Mesendoderm (in vitro differentiated cells): ENCODE results near the gene SETD5.

Source experiments
- DNase-seq: peaks from one replicate; pipeline ENCODE4 v3.0.0; 2013
- H2AK5ac ChIP-seq: 2 replicates; pipeline ENCODE4 v1.6.1; 2013; ENCODE audit warnings: low read length, inconsistent platforms
- H2BK120ac ChIP-seq: 2 replicates; pipeline ENCODE4 v1.6.1; 2013; ENCODE audit warnings: low read depth, mild to moderate bottlenecking, low read length, moderate library complexity, mixed read lengths
- H2BK15ac ChIP-seq: replicated peaks from 2 replicates; pipeline ENCODE4 v1.6.1; 2013; ENCODE audit warnings: low read depth, mild to moderate bottlenecking, moderate library complexity
- H2BK5ac ChIP-seq: 2 replicates; pipeline ENCODE4 v1.6.1; 2013; ENCODE audit warnings: low read length, inconsistent platforms
- H3K18ac ChIP-seq: 2 replicates; pipeline ENCODE4 v1.6.1; 2013; ENCODE audit warnings: mild to moderate bottlenecking, low read length, mixed read lengths
- H3K23ac ChIP-seq: one replicate; pipeline ENCODE4 v1.6.1; 2013; ENCODE audit warnings: low read length
- H3K27ac ChIP-seq: 2 replicates; pipeline ENCODE4 v1.5.1; 2013; ENCODE audit warnings: low read depth, mild to moderate bottlenecking, inconsistent platforms, low read length, moderate library complexity
- H3K27me3 ChIP-seq: 2 replicates; pipeline ENCODE4 v1.6.1; 2013; ENCODE audit warnings: low read length, control low read depth, mild to moderate bottlenecking, inconsistent platforms; ENCODE audit not compliant: insufficient read depth, poor library complexity
- H3K36me3 ChIP-seq: 2 replicates; pipeline ENCODE4 v1.6.1; 2013; ENCODE audit warnings: low read length, inconsistent platforms; ENCODE audit not compliant: control insufficient read depth, insufficient read depth
- H3K4ac ChIP-seq: one replicate; pipeline ENCODE4 v1.6.1; 2013; ENCODE audit warnings: low read depth, mild to moderate bottlenecking, low read length, moderate library complexity
- H3K4me1 ChIP-seq: 2 replicates; pipeline ENCODE4 v1.6.1; 2013; ENCODE audit warnings: low read depth, low read length, inconsistent platforms; ENCODE audit not compliant: control insufficient read depth
- H3K4me2 ChIP-seq: 2 replicates; pipeline ENCODE4 v1.6.1; 2013; ENCODE audit warnings: low read length
- H3K4me3 ChIP-seq: 2 replicates; pipeline ENCODE4 v1.5.1; 2013; ENCODE audit warnings: mild to moderate bottlenecking, low read length
- H3K56ac ChIP-seq: one replicate; pipeline ENCODE4 v1.6.1; 2013; ENCODE audit warnings: low read length
- H3K79me1 ChIP-seq: 2 replicates; pipeline ENCODE4 v1.6.1; 2013; ENCODE audit warnings: low read length, inconsistent platforms
- H3K79me2 ChIP-seq: 2 replicates; pipeline ENCODE4 v1.6.1; 2013; ENCODE audit warnings: mild to moderate bottlenecking, low read length; ENCODE audit not compliant: control insufficient read depth, insufficient read depth
- H3K9ac ChIP-seq: 2 replicates; pipeline ENCODE4 v1.6.1; 2013; ENCODE audit warnings: low read length, inconsistent platforms
- H4K5ac ChIP-seq: one replicate; pipeline ENCODE4 v1.6.1; 2013; ENCODE audit warnings: low read length
- H4K8ac ChIP-seq: one replicate; pipeline ENCODE4 v1.6.1; 2013; ENCODE audit warnings: low read depth, mild to moderate bottlenecking, control low read depth, low read length, moderate library complexity
- WGBS: extraction: QIAGEN DNeasy Blood & Tissue Kit; methylation state at CpG from one replicate; pipeline ENCODE4 v1.1.7; 2013; ENCODE audit warnings: low lambda C conversion rate, missing lambda C conversion rate; ENCODE audit not compliant: insufficient coverage; ENCODE audit errors: extremely low coverage; 5-methylcytosine and 5-hydroxymethylcytosine counted together

Gene SETD5

DNA sequence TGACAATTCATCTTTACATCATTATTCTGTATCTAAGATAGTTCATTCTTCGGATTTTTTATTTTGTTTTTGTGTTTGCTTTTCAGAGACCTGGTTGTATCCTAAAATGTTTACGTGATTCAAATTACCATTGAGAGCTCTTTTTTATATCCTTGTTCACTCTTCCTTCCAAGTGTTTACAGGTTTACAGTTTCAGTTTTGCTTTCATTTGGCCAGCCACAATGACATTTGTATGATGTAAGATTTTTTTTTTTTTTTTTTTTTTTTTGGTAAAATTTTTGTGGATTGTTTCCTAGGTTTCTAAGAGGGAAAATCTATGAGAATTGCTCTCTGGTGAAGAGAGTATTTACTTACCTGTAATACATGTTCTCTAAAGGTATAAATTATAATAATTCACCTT, 55.0 kb downstream of the SETD5 start:
- Histone ChIP-seq H3K56ac (no peak overlapping the region), H3K27me3 (no peaks in the 10 kb centered on the region), H2AK5ac (no peak overlapping the region), H4K8ac (no peak overlapping the region), H3K79me2 (peaks cover 3% of the 10 kb centered on the region), H3K4me2 (no peak overlapping the region), H3K27ac (no peak overlapping the region), H3K18ac (no peak overlapping the region), H3K4ac (no peak overlapping the region), H3K79me1 (peaks cover 13% of the 10 kb centered on the region), H2BK120ac (no peak overlapping the region), H3K4me3 (no peak overlapping the region), H3K9ac (no peak overlapping the region), H3K23ac (no peak overlapping the region), H2BK5ac (no peak overlapping the region), H4K5ac (no peak overlapping the region), H2BK15ac (no peak overlapping the region), H3K36me3 (peaks cover 16% of the 10 kb centered on the region), H3K4me1 (no peaks in the 10 kb centered on the region)
- no CpG with 5 or more reads among the region's 2 CpGs for WGBS
- DNase-seq: no peak

- Histone ChIP-seq H3K79me2 (no peaks in the 10 kb centered on the region), H2BK120ac (no peak overlapping the region), H3K4ac (no peak overlapping the region), H2BK15ac (no peak overlapping the region), H3K23ac (no peak overlapping the region), H3K79me1 (peaks cover 3% of the 10 kb centered on the region), H3K18ac (no peak overlapping the region), H2BK5ac (no peak overlapping the region), H3K27ac (no peak overlapping the region), H4K5ac (no peak overlapping the region), H2AK5ac (no peak overlapping the region), H4K8ac (no peak overlapping the region), H3K36me3 (peaks cover 7% of the 10 kb centered on the region), H3K4me1 (no peaks in the 10 kb centered on the region), H3K56ac (no peak overlapping the region), H3K4me3 (no peak overlapping the region), H3K9ac (no peak overlapping the region), H3K27me3 (no peaks in the 10 kb centered on the region), H3K4me2 (no peak overlapping the region)
- no peak for DNase-seq
- no CpG with 5 or more reads among the region's 1 CpG for WGBS
These were observed 58.2 kb downstream of the SETD5 start for GRCh38 chr3:9455596-9456131.

DNA sequence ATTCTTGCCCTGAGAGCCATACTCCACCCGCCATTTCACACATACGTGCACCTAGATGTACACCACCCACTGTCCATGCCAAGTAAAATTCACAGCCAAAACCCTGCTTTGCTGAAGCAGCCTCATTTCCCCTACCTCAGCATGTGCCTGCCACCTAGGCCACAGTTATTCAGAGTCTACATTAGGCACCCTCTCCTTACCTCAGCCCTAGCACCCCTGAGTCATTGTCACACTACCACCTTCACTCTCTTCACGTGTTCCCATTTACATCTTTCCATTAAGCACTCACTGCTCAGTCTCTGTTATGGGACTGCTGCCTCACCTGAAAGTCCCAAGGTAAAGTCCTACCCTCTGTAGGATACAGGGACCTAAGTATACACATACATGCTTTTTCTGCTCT, 70.0 kb downstream of the SETD5 start:
- no peak overlapping the region for H2BK120ac ChIP-seq
- no peak overlapping the region for H3K4me3 ChIP-seq
- no peak for DNase-seq
- H4K8ac ChIP-seq: no peak overlapping the region
- no peak overlapping the region for H3K4me2 ChIP-seq
- peaks cover 29% of the 10 kb centered on the region for H3K36me3 ChIP-seq
- H3K23ac ChIP-seq: no peak overlapping the region
- WGBS: no CpG with 5 or more reads among the region's 3 CpGs
- H2BK5ac ChIP-seq: no peak overlapping the region
- peaks cover 14% of the 10 kb centered on the region for H3K79me1 ChIP-seq
- no peak overlapping the region for H4K5ac ChIP-seq
- H3K4ac ChIP-seq: no peak overlapping the region
- no peaks in the 10 kb centered on the region for H3K27me3 ChIP-seq
- H3K79me2 ChIP-seq: peaks cover 3% of the 10 kb centered on the region
- no peak overlapping the region for H3K9ac ChIP-seq
- H3K56ac ChIP-seq: no peak overlapping the region
- H3K18ac ChIP-seq: no peak overlapping the region
- H3K27ac ChIP-seq: no peak overlapping the region
- no peaks in the 10 kb centered on the region for H3K4me1 ChIP-seq
- no peak overlapping the region for H2BK15ac ChIP-seq
- H2AK5ac ChIP-seq: no peak overlapping the region

- H3K18ac ChIP-seq: no peak overlapping the region
- no peak overlapping the region for H2BK120ac ChIP-seq
- peaks cover 31% of the 10 kb centered on the region for H3K36me3 ChIP-seq
- H3K4me1 ChIP-seq: no peaks in the 10 kb centered on the region
- peaks cover 3% of the 10 kb centered on the region for H3K79me2 ChIP-seq
- H4K8ac ChIP-seq: no peak overlapping the region
- H3K27me3 ChIP-seq: no peaks in the 10 kb centered on the region
- 100% methylated on average over 2 of the region's 7 CpGs for WGBS
- no peak overlapping the region for H2BK5ac ChIP-seq
- H3K23ac ChIP-seq: no peak overlapping the region
- H3K4me2 ChIP-seq: no peak overlapping the region
- H3K9ac ChIP-seq: no peak overlapping the region
- H3K4me3 ChIP-seq: no peak overlapping the region
- no peak overlapping the region for H3K56ac ChIP-seq
- H3K27ac ChIP-seq: no peak overlapping the region
- H4K5ac ChIP-seq: no peak overlapping the region
- DNase-seq: no peak
- H3K4ac ChIP-seq: no peak overlapping the region
- H2BK15ac ChIP-seq: no peak overlapping the region
- H3K79me1 ChIP-seq: peaks cover 14% of the 10 kb centered on the region
- no peak overlapping the region for H2AK5ac ChIP-seq
These were observed 71.0 kb downstream of the SETD5 start for GRCh38 chr3:9468460-9468859.

GRCh38 chr3:9469986-9470385, 72.6 kb downstream of the SETD5 start:
- no peak overlapping the region for H3K9ac ChIP-seq
- peaks cover 34% of the 10 kb centered on the region for H3K36me3 ChIP-seq
- WGBS: no CpG with 5 or more reads among the region's 3 CpGs
- DNase-seq: no peak
- H3K79me2 ChIP-seq: peaks cover 3% of the 10 kb centered on the region
- no peaks in the 10 kb centered on the region for H3K27me3 ChIP-seq
- H2BK15ac ChIP-seq: no peak overlapping the region
- H3K18ac ChIP-seq: no peak overlapping the region
- H2BK5ac ChIP-seq: no peak overlapping the region
- no peak overlapping the region for H3K23ac ChIP-seq
- H3K27ac ChIP-seq: no peak overlapping the region
- no peak overlapping the region for H3K56ac ChIP-seq
- no peak overlapping the region for H3K4me2 ChIP-seq
- no peak overlapping the region for H4K5ac ChIP-seq
- H3K4me1 ChIP-seq: no peaks in the 10 kb centered on the region
- H4K8ac ChIP-seq: no peak overlapping the region
- H3K4me3 ChIP-seq: no peak overlapping the region
- H3K79me1 ChIP-seq: peaks cover 14% of the 10 kb centered on the region
- no peak overlapping the region for H3K4ac ChIP-seq
- no peak overlapping the region for H2AK5ac ChIP-seq
- H2BK120ac ChIP-seq: no peak overlapping the region

GRCh38 chr3:9473496-9474065, 76.2 kb downstream of the SETD5 start:
- H3K27ac ChIP-seq: no peak overlapping the region
- H3K4me1 ChIP-seq: no peaks in the 10 kb centered on the region
- no peak overlapping the region for H2BK5ac ChIP-seq
- no peak overlapping the region for H2BK15ac ChIP-seq
- H3K23ac ChIP-seq: no peak overlapping the region
- H3K79me1 ChIP-seq: peaks cover 9% of the 10 kb centered on the region
- no peak overlapping the region for H3K4me3 ChIP-seq
- no peak overlapping the region for H3K4me2 ChIP-seq
- H2BK120ac ChIP-seq: no peak overlapping the region
- H2AK5ac ChIP-seq: no peak overlapping the region
- no peaks in the 10 kb centered on the region for H3K79me2 ChIP-seq
- H4K8ac ChIP-seq: no peak overlapping the region
- no peak overlapping the region for H3K18ac ChIP-seq
- DNase-seq: no peak
- H3K9ac ChIP-seq: no peak overlapping the region
- H3K56ac ChIP-seq: no peak overlapping the region
- H3K27me3 ChIP-seq: no peaks in the 10 kb centered on the region
- no peak overlapping the region for H3K4ac ChIP-seq
- H3K36me3 ChIP-seq: peaks cover 38% of the 10 kb centered on the region
- H4K5ac ChIP-seq: no peak overlapping the region
